Measurements from ENCODE around the gene SIRT3.

DNA sequence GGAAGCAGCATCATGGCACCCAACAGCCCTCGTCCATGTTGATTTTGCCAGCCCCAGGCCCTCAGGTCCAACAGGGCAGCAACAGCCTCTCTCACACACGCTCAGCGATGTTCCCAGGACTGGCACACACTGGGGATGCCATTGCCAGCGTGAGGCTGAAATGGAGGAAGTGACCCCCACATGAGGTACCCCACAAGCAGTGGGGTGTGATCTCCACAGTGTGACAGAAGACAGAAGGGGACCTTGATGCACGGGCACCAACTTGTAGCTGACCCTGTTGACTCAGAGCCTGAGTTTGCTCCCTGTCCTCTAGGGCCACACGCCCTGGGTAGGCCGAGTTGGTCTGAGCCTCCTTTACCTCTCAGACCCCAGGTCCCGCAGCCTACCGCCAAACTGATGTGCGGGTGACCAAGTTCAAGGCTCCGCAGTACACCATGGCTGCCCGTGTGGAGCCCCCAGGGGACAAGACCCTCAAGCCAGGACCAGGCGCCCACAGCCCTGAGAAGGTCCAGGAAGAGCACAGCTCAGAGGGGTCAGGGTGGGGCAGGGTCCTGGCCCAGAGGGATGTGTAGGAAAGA, 37.0 kb downstream of the SIRT3 start:
- TF ChIP-seq, protein P1, sequence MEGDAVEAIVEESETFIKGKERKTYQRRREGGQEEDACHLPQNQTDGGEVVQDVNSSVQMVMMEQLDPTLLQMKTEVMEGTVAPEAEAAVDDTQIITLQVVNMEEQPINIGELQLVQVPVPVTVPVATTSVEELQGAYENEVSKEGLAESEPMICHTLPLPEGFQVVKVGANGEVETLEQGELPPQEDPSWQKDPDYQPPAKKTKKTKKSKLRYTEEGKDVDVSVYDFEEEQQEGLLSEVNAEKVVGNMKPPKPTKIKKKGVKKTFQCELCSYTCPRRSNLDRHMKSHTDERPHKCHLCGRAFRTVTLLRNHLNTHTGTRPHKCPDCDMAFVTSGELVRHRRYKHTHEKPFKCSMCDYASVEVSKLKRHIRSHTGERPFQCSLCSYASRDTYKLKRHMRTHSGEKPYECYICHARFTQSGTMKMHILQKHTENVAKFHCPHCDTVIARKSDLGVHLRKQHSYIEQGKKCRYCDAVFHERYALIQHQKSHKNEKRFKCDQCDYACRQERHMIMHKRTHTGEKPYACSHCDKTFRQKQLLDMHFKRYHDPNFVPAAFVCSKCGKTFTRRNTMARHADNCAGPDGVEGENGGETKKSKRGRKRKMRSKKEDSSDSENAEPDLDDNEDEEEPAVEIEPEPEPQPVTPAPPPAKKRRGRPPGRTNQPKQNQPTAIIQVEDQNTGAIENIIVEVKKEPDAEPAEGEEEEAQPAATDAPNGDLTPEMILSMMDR (conservative IDR thresholded peaks at IDR 0.05; ENCODE audit: low read length): no peak
- no peak for TF ChIP-seq EZH2phosphoT487 (IDR thresholded peaks at IDR 0.05; ENCODE audit: borderline replicate concordance)

All from Loucy (cell line).